IMR-90 (cell line): ENCODE measurements around the gene PLXNA4. TPM values are rescaled to one million over a fixed set of nuclear protein-coding genes. Genes with fewer than 3 reads are reported as not detected.

Source experiments
- ATAC-seq: fragments of 200-7000 bp; cut with Tn5 transposase; 2 replicates; pipeline ENCODE4 v1.9.1; 2020; ENCODE audit warnings: low read depth, mild to moderate bottlenecking, moderate library complexity
- BruUV-seq: library from RNA; stranded (reverse); fragments of 400-500 nt; replicated peaks from 2 replicates; lab custom pipeline; 2021; lab: Mats Ljungman, UMichigan
- CTCF ChIA-PET: fragments of 300-600 bp; formaldehyde crosslinking; extraction: SDS; loops from one replicate; lab custom pipeline; 2021; ENCODE audit warnings: antibody characterized with exemption; lab: Yijun Ruan, JAX
- POLR2A ChIA-PET: fragments of 300-600 bp; sonication (Branson Sonifier 250); formaldehyde crosslinking; loops from one replicate; lab custom pipeline; 2022; ENCODE audit warnings: antibody characterized with exemption; ENCODE audit not compliant: unreplicated experiment; lab: Charles Lee
- DNase-seq: peaks from one replicate; pipeline ENCODE4 v3.0.0; 2013
- H2AFZ ChIP-seq: replicated peaks from 2 replicates; pipeline ENCODE3; 2013; ENCODE audit warnings: low read length, mild to moderate bottlenecking; ENCODE audit not compliant: poor library complexity
- H2AK5ac ChIP-seq: 2 replicates; pipeline ENCODE4 v1.6.1; 2013; ENCODE audit warnings: low read depth, low read length, inconsistent platforms
- H2AK9ac ChIP-seq: replicated peaks from 2 replicates; pipeline ENCODE3; 2013; ENCODE audit warnings: mild to moderate bottlenecking, low read depth, low read length, moderate library complexity; ENCODE audit not compliant: poor library complexity
- H2BK120ac ChIP-seq: 2 replicates; pipeline ENCODE4 v1.6.1; 2013; ENCODE audit warnings: low read depth, low read length, inconsistent platforms
- H2BK15ac ChIP-seq: 3 replicates; pipeline ENCODE4 v1.6.1; 2013; ENCODE audit warnings: low read depth, low read length, inconsistent platforms
- H2BK20ac ChIP-seq: 2 replicates; pipeline ENCODE4 v1.6.1; 2013; ENCODE audit warnings: low read depth, mild to moderate bottlenecking, inconsistent platforms, low read length, moderate library complexity
- H2BK5ac ChIP-seq: 2 replicates; pipeline ENCODE4 v1.6.1; 2013; ENCODE audit warnings: mild to moderate bottlenecking, low read depth, low read length, inconsistent platforms; ENCODE audit not compliant: poor library complexity, severe bottlenecking
- H3K14ac ChIP-seq: replicated peaks from 2 replicates; pipeline ENCODE4 v1.6.1; 2013; ENCODE audit warnings: low read depth, low read length, inconsistent platforms
- H3K18ac ChIP-seq: 2 replicates; pipeline ENCODE4 v1.6.1; 2013; ENCODE audit warnings: low read depth, low read length, control low read depth
- H3K23ac ChIP-seq: 2 replicates; pipeline ENCODE4 v1.6.1; 2013; ENCODE audit warnings: low read depth, low read length, inconsistent platforms
- H3K27ac ChIP-seq: 2 replicates; pipeline ENCODE4 v1.5.1; 2013; ENCODE audit warnings: mild to moderate bottlenecking, control low read depth, low read length; ENCODE audit not compliant: insufficient read depth
- H3K27me3 ChIP-seq: 2 replicates; pipeline ENCODE4 v1.6.1; 2013; ENCODE audit warnings: low read length; ENCODE audit not compliant: control insufficient read depth, insufficient read depth
- H3K36me3 ChIP-seq: 2 replicates; pipeline ENCODE4 v1.6.1; 2013; ENCODE audit warnings: low read length, mixed read lengths; ENCODE audit not compliant: control insufficient read depth, insufficient read depth
- H3K4ac ChIP-seq: 2 replicates; pipeline ENCODE4 v1.6.1; 2013; ENCODE audit warnings: low read depth, low read length, inconsistent platforms
- H3K4me1 ChIP-seq: 2 replicates; pipeline ENCODE4 v1.6.1; 2013; ENCODE audit warnings: low read length, mixed read lengths; ENCODE audit not compliant: control insufficient read depth, insufficient read depth
- H3K4me2 ChIP-seq: 2 replicates; pipeline ENCODE4 v1.6.1; 2013; ENCODE audit warnings: low read depth, mild to moderate bottlenecking, control low read depth, low read length, moderate library complexity
- H3K4me3 ChIP-seq: 2 replicates; pipeline ENCODE4 v1.5.1; 2013; ENCODE audit warnings: low read depth, mild to moderate bottlenecking, control low read depth, low read length, moderate library complexity; ENCODE audit not compliant: insufficient read depth
- H3K56ac ChIP-seq: 2 replicates; pipeline ENCODE4 v1.6.1; 2013; ENCODE audit warnings: low read length, inconsistent platforms; ENCODE audit not compliant: insufficient read depth; ENCODE audit errors: extremely low read depth
- H3K79me1 ChIP-seq, 2 experiments: 2 replicates each; pipeline ENCODE4 v1.6.1; 2013; ENCODE audit warnings: low read length in 2 of 2, inconsistent platforms in 1 of 2, low read depth in 1 of 2
- H3K9ac ChIP-seq: 2 replicates; pipeline ENCODE4 v1.6.1; 2013; ENCODE audit warnings: low read depth, low read length, control low read depth
- H3K9me1 ChIP-seq: 2 replicates; pipeline ENCODE4 v1.6.1; 2013; ENCODE audit warnings: low read length, inconsistent platforms; ENCODE audit not compliant: insufficient read depth
- H3K9me3 ChIP-seq: 2 replicates; pipeline ENCODE4 v1.6.1; 2013; ENCODE audit warnings: low read length; ENCODE audit not compliant: control insufficient read depth, insufficient read depth
- H4K20me1 ChIP-seq: 2 replicates; pipeline ENCODE4 v1.6.1; 2013; ENCODE audit warnings: low read length, inconsistent platforms; ENCODE audit not compliant: insufficient read depth
- H4K5ac ChIP-seq: 2 replicates; pipeline ENCODE4 v1.6.1; 2013; ENCODE audit warnings: mild to moderate bottlenecking, low read depth, low read length, control low read depth
- H4K8ac ChIP-seq, 2 experiments: 2 replicates each; pipeline ENCODE4 v1.6.1; 2013; ENCODE audit warnings: low read depth in 2 of 2, low read length in 2 of 2, control low read depth in 1 of 2, inconsistent platforms in 1 of 2
- H4K91ac ChIP-seq: 2 replicates; pipeline ENCODE4 v1.6.1; 2013; ENCODE audit warnings: low read depth, low read length, inconsistent platforms; ENCODE audit not compliant: insufficient read depth
- CHD1 ChIP-seq: IDR thresholded peaks from 2 replicates; pipeline ENCODE4 v1.6.1; 2012; ENCODE audit warnings: low read depth, low read length, improper control_type of control experiment
- ELK1 ChIP-seq: fragments of 150-350 bp; IDR thresholded peaks from 2 replicates; pipeline ENCODE4 v1.6.1; 2016; ENCODE audit warnings: low read depth, mild to moderate bottlenecking, low read length, moderate library complexity, borderline replicate concordance
- NFE2L2 ChIP-seq: fragments of 150-350 bp; IDR thresholded peaks from 2 replicates; pipeline ENCODE4 v1.6.1; 2016; ENCODE audit warnings: low read depth, mild to moderate bottlenecking, low read length
- RAD21 ChIP-seq: IDR thresholded peaks from 2 replicates; pipeline ENCODE4 v1.6.1; 2012; ENCODE audit warnings: low read length, improper control_type of control experiment
- RFX5 ChIP-seq: IDR thresholded peaks from 2 replicates; pipeline ENCODE4 v1.8.0; 2012; ENCODE audit warnings: low read depth, mild to moderate bottlenecking, low read length, moderate library complexity
- USF2 ChIP-seq: fragments of 150-350 bp; IDR thresholded peaks from 2 replicates; pipeline ENCODE4 v1.6.1; 2017; ENCODE audit warnings: mild to moderate bottlenecking, antibody characterized with exemption, low read length, low read depth
- dilution Hi-C: fragments of 300-500 bp; cut with HindIII; formaldehyde crosslinking; loops from one replicate; pipeline ENCODE4 v1.14.3; 2018; ENCODE audit warnings: low sequenced_read_pairs; ENCODE audit not compliant: unreplicated experiment
- in situ Hi-C: fragments of 300-500 bp; cut with MboI; formaldehyde crosslinking; loops from 3 replicates; pipeline ENCODE4 v1.14.3; 2019; ENCODE audit warnings: low sequenced_read_pairs, inconsistent platforms, mixed read lengths
- intact Hi-C: fragments of 100-400 bp; cut with micrococcal nuclease; formaldehyde crosslinking; loops from 2 replicates; pipeline ENCODE4 v1.10.0; 2022
- polyA plus RNA-seq, 3 experiments: library from polyadenylated mRNA; depleted of rRNA; stranded (reverse); fragments of >200 nt; gene quantifications; 2 replicates each; pipeline ENCODE4 v1.2.3, GENCODE V29; 2012; ENCODE audit warnings: low replicate concordance in 1 of 3
- total RNA-seq: library from RNA; depleted of rRNA; stranded (reverse); fragments of >200 nt; gene quantifications from 2 replicates; pipeline ENCODE4 v1.2.3, GENCODE V29; 2012

The PLXNA4 gene
- total and polyA plus RNA-seq, 2 of the 4 experiments (the other 2 are of a cell fraction) = under 0.01 TPM

- TF ChIP-seq CHD1 (no peak), RAD21 (no peak), USF2 (no peak), RFX5 (no peak), ELK1 (no peak), NFE2L2 (no peak)
- POLR2A ChIA-PET = no interaction called here
Observed at GRCh38 chr7:132221356-132221755, 354.9 kb downstream of the PLXNA4 start.

More at GRCh38 chr7:132221356-132221755, 354.9 kb downstream of the PLXNA4 start:
- ATAC-seq (no peak), DNase-seq (no peak)
- Histone ChIP-seq H4K91ac (no peak overlapping the region), H3K36me3 (no peaks in the 10 kb centered on the region), H2BK15ac (no peak overlapping the region), H3K4me3 (no peak overlapping the region), H3K79me1 (no peaks in the 10 kb centered on the region), H2AFZ (no peak overlapping the region), H3K4me1 (no peaks in the 10 kb centered on the region), H4K20me1 (no peaks in the 10 kb centered on the region), H3K4ac (no peak overlapping the region), H3K18ac (no peak overlapping the region), H4K5ac (no peak overlapping the region), H3K4me2 (no peak overlapping the region), H3K9ac (no peak overlapping the region), H3K27ac (no peak overlapping the region), H2BK120ac (no peak overlapping the region), H3K9me3 (no peaks in the 10 kb centered on the region), H2AK5ac (no peak overlapping the region), H2BK20ac (no peak overlapping the region), H3K14ac (no peak overlapping the region), H3K56ac (no peak overlapping the region), H3K23ac (no peak overlapping the region), H2AK9ac (no peak overlapping the region), H4K8ac (no peak overlapping the region), H2BK5ac (no peak overlapping the region), H3K27me3 (no peaks in the 10 kb centered on the region), H3K9me1 (no peaks in the 10 kb centered on the region)
- in situ Hi-C loops (no loop called here), intact Hi-C loops (no loop called here), dilution Hi-C loops (no loop called here)
- BruUV-seq = no TSS peak
- CTCF ChIA-PET = no interaction called here
